ENCODE data around the gene NAPG.

- no peak for TF ChIP-seq POLR2A (IDR thresholded peaks at IDR 0.05)
- TF ChIP-seq CTCF (IDR thresholded peaks at IDR 0.05): no peak
Observed at GRCh38 chr18:10565835-10566234, 40.0 kb downstream of the NAPG start.
